Renal cortex interstitium (tissue), 15 donors: Measurements from ENCODE around the gene HMCES. TPM values are rescaled to one million over a fixed set of nuclear protein-coding genes. Genes with fewer than 3 reads are reported as not detected.

Source experiments
- DNase-seq, 11 donors: peaks; one replicate each; pipeline ENCODE4 v3.0.0-alpha.2; 2013; ENCODE audit warnings: low read depth in 9 of 11, low spot score in 4 of 11; ENCODE audit errors: extremely low read depth in 1 of 11
- long read RNA-seq, 16 experiments: transcript quantifications; one replicate each; lab custom pipeline, GENCODE V29; 2026
- polyA plus RNA-seq, 3 donors: library from polyadenylated mRNA; unstranded; fragments of 120-200 nt; gene quantifications; one replicate each; pipeline ENCODE4 v1.2.1, GENCODE V29; 2013; ENCODE audit not compliant: insufficient read length in 3 of 3

The HMCES gene
- polyA plus RNA-seq = 10 to 100 TPM; 47.0 to 56.5 (median 55.9) TPM
- long read RNA-seq, donor 1, transcript HMCES-204 (7 exons, 1,952 nt) = major isoform, 6 of 8 reads
- long read RNA-seq, donor 1, partial matches to known transcripts = 0 of 8 reads
- long read RNA-seq, donor 1, other reads (novel, unspliced or antisense) = 0 of 8 reads
- long read RNA-seq, donor 2, transcript HMCES-201 (7 exons, 2,515 nt) = major isoform, 5 of 21 reads
- long read RNA-seq, donor 2, partial matches to known transcripts = 12 of 21 reads
- long read RNA-seq, donor 2, other reads (novel, unspliced or antisense) = 0 of 21 reads
- long read RNA-seq, donor 3, transcript HMCES-201 (7 exons, 2,515 nt) = major isoform, 6 of 24 reads
- long read RNA-seq, donor 3, partial matches to known transcripts = 10 of 24 reads
- long read RNA-seq, donor 3, other reads (novel, unspliced or antisense) = 0 of 24 reads
- long read RNA-seq, donor 4, transcript HMCES-201 (7 exons, 2,515 nt) = major isoform, 7 of 486 reads
- long read RNA-seq, donor 4, partial matches to known transcripts = 477 of 486 reads
- long read RNA-seq, donor 4, other reads (novel, unspliced or antisense) = 0 of 486 reads
- long read RNA-seq, donor 5 = 0 reads
- long read RNA-seq, donor 6, transcript HMCES-201 (7 exons, 2,515 nt) = major isoform, 8 of 26 reads
- long read RNA-seq, donor 6, partial matches to known transcripts = 16 of 26 reads
- long read RNA-seq, donor 6, other reads (novel, unspliced or antisense) = 0 of 26 reads
- long read RNA-seq, donor 7, transcript HMCES-201 (7 exons, 2,515 nt) = major isoform, 6 of 29 reads
- long read RNA-seq, donor 7, partial matches to known transcripts = 22 of 29 reads
- long read RNA-seq, donor 7, other reads (novel, unspliced or antisense) = 0 of 29 reads
- long read RNA-seq, donor 8, transcript HMCES-201 (7 exons, 2,515 nt) = major isoform, 6 of 36 reads
- long read RNA-seq, donor 8, partial matches to known transcripts = 25 of 36 reads
- long read RNA-seq, donor 8, other reads (novel, unspliced or antisense) = 0 of 36 reads
- long read RNA-seq, donor 9, transcript HMCES-201 (7 exons, 2,515 nt) = major isoform, 5 of 27 reads
- long read RNA-seq, donor 9, partial matches to known transcripts = 17 of 27 reads
- long read RNA-seq, donor 9, other reads (novel, unspliced or antisense) = 0 of 27 reads
- long read RNA-seq, donor 10, transcript HMCES-204 (7 exons, 1,952 nt) = major isoform, 6 of 26 reads
- long read RNA-seq, donor 10, transcript HMCES-201 (7 exons, 2,515 nt) = minor isoform, 5 of 26 reads
- long read RNA-seq, donor 10, partial matches to known transcripts = 13 of 26 reads
- long read RNA-seq, donor 10, other reads (novel, unspliced or antisense) = 0 of 26 reads
- long read RNA-seq, donor 11, transcript HMCES-201 (7 exons, 2,515 nt) = major isoform, 8 of 20 reads
- long read RNA-seq, donor 11, partial matches to known transcripts = 10 of 20 reads
- long read RNA-seq, donor 11, other reads (novel, unspliced or antisense) = 0 of 20 reads
- long read RNA-seq, donor 12, partial matches to known transcripts = 0 of 6 reads
- long read RNA-seq, donor 12, other reads (novel, unspliced or antisense) = 0 of 6 reads
- long read RNA-seq, donor 13, transcript HMCES-201 (7 exons, 2,515 nt) = major isoform, 11 of 1,046 reads
- long read RNA-seq, donor 13, partial matches to known transcripts = 1,032 of 1,046 reads
- long read RNA-seq, donor 13, other reads (novel, unspliced or antisense) = 0 of 1,046 reads
- long read RNA-seq, donor 14, transcript HMCES-201 (7 exons, 2,515 nt) = major isoform, 8 of 21 reads
- long read RNA-seq, donor 14, partial matches to known transcripts = 10 of 21 reads
- long read RNA-seq, donor 14, other reads (novel, unspliced or antisense) = 0 of 21 reads
- long read RNA-seq, donor 15, transcript HMCES-201 (7 exons, 2,515 nt) = major isoform, 5 of 218 reads
- long read RNA-seq, donor 15, partial matches to known transcripts = 211 of 218 reads
- long read RNA-seq, donor 15, other reads (novel, unspliced or antisense) = 0 of 218 reads
- long read RNA-seq, donor 16, transcript HMCES-204 (7 exons, 1,952 nt) = minor isoform, 9 of 93 reads
- long read RNA-seq, donor 16, transcript HMCES-201 (7 exons, 2,515 nt) = major isoform, 14 of 93 reads
- long read RNA-seq, donor 16, partial matches to known transcripts = 67 of 93 reads
- long read RNA-seq, donor 16, other reads (novel, unspliced or antisense) = 0 of 93 reads

GRCh38 chr3:129278439-129278965 is at the start of gene HMCES:
HMCES (plus strand) TSS chr3:129278870; CDS start chr3:129279733, 863 bp downstream.
- DNase-seq = peak; percentile 68 to 91 (median 89)

- peak in 1 of 11 donors; percentile 9 for DNase-seq
Observed at GRCh38 chr3:129228891-129229585, 49.6 kb upstream of the HMCES start.

GRCh38 chr3:129230311-129231019 is 48.2 kb upstream of the HMCES start:
- DNase-seq = no peak

DNA sequence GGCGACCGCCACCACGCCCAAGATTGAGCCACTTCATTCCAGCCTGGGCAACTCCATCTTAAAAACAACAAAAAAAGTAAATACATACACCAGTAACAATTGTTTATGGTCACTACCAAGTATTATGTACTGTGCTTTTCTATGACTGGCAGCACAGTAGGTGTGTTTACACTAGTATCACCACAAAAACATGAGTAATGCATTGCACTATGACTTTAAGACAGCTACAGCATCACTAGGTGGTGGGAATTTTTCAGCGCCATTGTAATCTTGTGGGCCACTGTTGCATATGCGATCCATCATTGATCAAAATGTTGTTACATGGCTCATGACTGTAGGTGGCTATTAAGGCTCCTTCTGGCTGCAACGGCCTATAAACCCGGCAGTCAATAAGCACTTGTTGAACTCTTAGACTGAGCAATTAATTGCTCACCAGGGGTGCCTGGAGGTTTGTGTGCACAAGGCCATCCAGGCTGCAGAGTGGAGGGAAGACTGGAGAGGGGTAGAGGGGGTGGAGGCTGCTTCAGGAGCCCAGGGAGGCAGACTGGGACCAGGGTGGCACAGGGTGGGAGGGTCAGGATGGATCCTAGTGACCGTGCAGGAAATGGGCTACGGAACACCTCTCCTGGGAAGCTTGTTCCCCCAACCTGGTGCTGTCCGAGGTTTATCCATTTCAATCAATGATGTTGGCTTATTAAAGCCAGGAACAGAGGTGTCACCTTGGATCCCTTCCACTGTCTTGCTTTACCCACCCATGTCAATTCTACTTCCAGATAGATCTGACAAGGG is 47.1 kb upstream of the HMCES start:
- no peak for DNase-seq

DNA sequence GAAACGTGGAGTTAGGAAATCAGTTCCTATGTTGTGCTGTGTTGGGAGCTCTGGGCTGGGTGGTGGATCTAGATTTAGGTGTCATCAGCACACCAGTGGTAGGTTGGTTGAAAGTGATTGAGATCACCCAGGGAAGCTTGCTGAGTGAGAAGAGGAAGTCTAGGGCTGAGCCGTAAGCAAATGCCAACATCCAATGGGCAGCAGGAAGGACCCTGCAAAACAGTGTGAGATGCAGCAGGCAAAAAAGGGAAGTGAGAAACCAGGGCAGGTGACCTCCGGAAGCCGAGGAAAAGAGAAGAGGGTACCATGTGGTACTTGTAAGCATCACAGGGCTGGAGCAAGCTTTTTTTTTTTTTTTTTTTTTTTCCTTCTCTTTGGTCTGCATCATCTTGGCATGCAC is 45.1 kb upstream of the HMCES start:
- no peak for DNase-seq

DNA sequence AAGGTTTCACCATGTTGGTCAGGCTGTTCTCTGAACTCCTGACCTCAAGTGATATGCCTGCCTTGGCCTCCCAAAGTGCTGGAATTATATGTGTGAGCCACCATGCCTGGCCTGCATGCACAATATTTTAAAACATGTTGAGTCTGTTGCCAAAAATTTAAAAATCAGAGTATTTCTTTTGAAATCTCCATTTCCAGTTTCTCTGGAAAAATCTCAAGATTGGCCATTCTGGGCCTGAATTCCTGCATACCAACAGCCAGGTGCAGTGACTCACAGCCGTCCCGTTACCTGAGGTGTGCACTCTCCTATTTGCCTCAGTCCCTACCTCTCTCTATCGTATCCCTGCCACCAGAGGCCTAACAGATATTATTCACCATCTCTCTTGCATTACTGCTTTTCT is 44.2 kb upstream of the HMCES start:
- DNase-seq = no peak

GRCh38 chr3:129235344-129235917 is 43.2 kb upstream of the HMCES start:
- DNase-seq = no peak

- no peak for DNase-seq
Observed at GRCh38 chr3:129238945-129239705, 39.5 kb upstream of the HMCES start.

DNA sequence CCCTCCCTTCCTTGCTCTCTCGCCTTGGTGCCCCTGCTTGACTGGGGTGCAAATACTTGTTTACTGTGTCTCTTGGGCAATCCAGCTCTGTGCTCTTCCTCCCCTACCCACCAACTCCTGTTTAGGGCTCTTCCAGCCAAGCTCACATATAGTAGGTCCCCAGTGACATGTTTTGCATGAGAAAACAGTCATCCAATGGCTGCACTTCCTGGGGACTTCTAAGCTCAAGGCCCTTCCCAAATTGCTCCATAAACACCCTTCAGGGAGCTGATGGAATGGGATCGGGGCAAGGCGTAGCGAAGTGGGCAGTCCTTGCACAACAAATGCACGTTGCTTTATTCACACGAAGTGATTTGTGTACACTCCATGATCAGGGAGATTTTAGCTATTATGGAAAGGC is 38.7 kb upstream of the HMCES start:
- DNase-seq = no peak

- DNase-seq = no peak
Observed at GRCh38 chr3:129240436-129240835, 38.2 kb upstream of the HMCES start.

DNA sequence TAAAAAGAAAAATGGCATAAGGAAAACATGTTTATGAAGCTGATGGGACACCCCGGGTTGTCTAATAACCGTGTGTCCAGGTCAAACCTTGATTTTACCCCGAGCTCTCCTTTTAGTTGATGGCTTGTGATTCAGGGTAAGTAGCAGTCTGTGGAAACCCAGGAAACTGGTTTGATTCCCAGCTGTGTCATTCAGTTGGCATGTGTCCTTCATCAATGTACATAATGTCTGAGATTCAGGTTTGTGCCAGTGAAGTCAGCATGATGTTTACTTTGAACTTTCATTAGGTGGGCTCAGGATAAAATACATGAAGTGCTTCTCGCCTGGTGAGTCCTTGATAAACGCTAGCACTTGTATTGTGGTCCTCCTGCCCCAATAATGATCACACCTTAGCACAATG is 33.5 kb upstream of the HMCES start:
- no peak for DNase-seq

DNA sequence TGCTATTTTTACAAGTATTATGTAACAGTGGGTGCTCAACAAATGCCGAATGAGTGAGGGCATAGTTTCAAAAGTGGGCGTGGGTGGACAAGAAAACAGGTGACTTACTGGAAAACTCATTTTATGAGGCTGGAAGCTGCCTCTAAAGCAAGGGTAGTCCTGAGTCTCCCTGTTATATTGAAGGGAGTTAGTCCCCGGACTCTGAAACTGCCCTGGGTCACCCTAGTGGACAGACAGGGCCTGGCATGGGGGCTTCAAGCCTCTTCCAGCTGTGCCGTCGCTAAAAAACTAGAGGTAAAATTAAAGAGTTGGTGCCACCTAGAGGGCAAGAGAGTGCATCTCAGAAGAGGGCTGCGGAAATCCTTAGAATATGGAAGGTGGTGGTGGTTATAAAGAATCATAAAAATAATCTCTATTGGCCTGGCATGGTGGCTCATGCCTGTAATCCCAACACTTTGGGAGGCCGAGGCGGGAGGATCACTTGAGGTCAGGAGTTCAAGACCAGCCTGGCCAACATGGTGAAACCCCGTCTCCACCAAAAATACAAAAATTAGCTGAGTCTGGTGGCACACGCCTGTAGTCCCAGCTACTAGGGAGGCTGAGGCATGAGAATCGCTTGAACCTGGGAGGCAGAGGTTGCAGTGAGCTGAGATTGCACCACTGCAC is 32.9 kb upstream of the HMCES start:
- DNase-seq = peak; percentile 50 to 89 (median 75)

- no peak for DNase-seq
Observed at GRCh38 chr3:129246636-129247035, 32.0 kb upstream of the HMCES start.
